ENCODE measurements around the gene MINPP1. TPM values are rescaled to one million over a fixed set of nuclear protein-coding genes. Genes with fewer than 3 reads are reported as not detected.
A peak's percentile ranks its signal among the peaks of the same experiment; 100 is the strongest.

Gene MINPP1
- total RNA-seq, 1 experiment from 2014 or later = 37.0 TPM

- TF ChIP-seq POLR2AphosphoS5 (IDR thresholded peaks at IDR 0.05; ENCODE audit: low read depth, low read length) = no peak
- TF ChIP-seq REST (IDR thresholded peaks at IDR 0.05; ENCODE audit: insufficient read depth in 1 of 2, low read depth in 2 of 2, low read length in 1 of 2) = no peak
- no peak for TF ChIP-seq TCF7L2 (IDR thresholded peaks at IDR 0.05; ENCODE audit: low read depth, low read length)
- no peak for TF ChIP-seq CTCF (IDR thresholded peaks at IDR 0.05)
- TF ChIP-seq SIN3A (IDR thresholded peaks at IDR 0.05; ENCODE audit: borderline replicate concordance, insufficient read depth, low read depth, low read length) = no peak
- no peak for DNase-seq (ENCODE audit: low read depth, low spot score)
- Histone ChIP-seq H3K27ac (ENCODE audit: low read length) (no peak overlapping the region), H3K36me3 (ENCODE audit: control insufficient read depth, insufficient read depth, low read length) (no peaks in the 10 kb centered on the region), H3K9me3 (ENCODE audit: control insufficient read depth, insufficient read depth, low read depth, low read length) (no peaks in the 10 kb centered on the region), H3K4me1 (ENCODE audit: control insufficient read depth, insufficient read depth, low read length) (peaks cover 5% of the 10 kb centered on the region), H3K27me3 (ENCODE audit: control insufficient read depth, insufficient read depth, low read length) (no peaks in the 10 kb centered on the region; the same call in 1 of the 2 replicates), H3K4me3 (ENCODE audit: low read depth in 2 of 2, low read length in 2 of 2) (peak overlapping the region in 1 of 2 experiments; percentile 33; a peak in 2 of 4 replicates)
- in situ Hi-C loops (cut with HindIII; ENCODE audit: low pct_unique_long_range_greater_than_20kb, low sequenced_read_pairs) = no loop called here
- no TSS peak for BruUV-seq (replicated peaks)
- intact Hi-C loops (cut with micrococcal nuclease; ENCODE audit: unreplicated experiment) = no loop called here
- ChIA-PET CTCF (no interaction called here), POLR2A (no interaction called here)
- peak; percentile 74 for ATAC-seq
These were observed 74.2 kb downstream of the MINPP1 start for GRCh38 chr10:87578842-87579401.

GRCh38 chr10:87579563-87579962, 74.9 kb downstream of the MINPP1 start:
- H3K4me3 ChIP-seq (ENCODE audit: low read depth in 2 of 2, low read length in 2 of 2) = no peak overlapping the region
- no peaks in the 10 kb centered on the region for H3K36me3 ChIP-seq (ENCODE audit: control insufficient read depth, insufficient read depth, low read length)
- H3K27me3 ChIP-seq (ENCODE audit: control insufficient read depth, insufficient read depth, low read length) = no peaks in the 10 kb centered on the region
- in situ Hi-C loops (cut with HindIII; ENCODE audit: low pct_unique_long_range_greater_than_20kb, low sequenced_read_pairs) (no loop called here), intact Hi-C loops (cut with micrococcal nuclease; ENCODE audit: unreplicated experiment) (no loop called here)
- ATAC-seq = no peak
- DNase-seq (ENCODE audit: low read depth, low spot score) = no peak
- H3K27ac ChIP-seq (ENCODE audit: low read length) = no peak overlapping the region
- ChIA-PET POLR2A (no interaction called here), CTCF (no interaction called here)
- TF ChIP-seq REST (IDR thresholded peaks at IDR 0.05; ENCODE audit: insufficient read depth in 1 of 2, low read depth in 2 of 2, low read length in 1 of 2) (no peak), CTCF (IDR thresholded peaks at IDR 0.05) (no peak), SIN3A (IDR thresholded peaks at IDR 0.05; ENCODE audit: borderline replicate concordance, insufficient read depth, low read depth, low read length) (no peak), TCF7L2 (IDR thresholded peaks at IDR 0.05; ENCODE audit: low read depth, low read length) (no peak), POLR2AphosphoS5 (IDR thresholded peaks at IDR 0.05; ENCODE audit: low read depth, low read length) (no peak)
- no TSS peak for BruUV-seq (replicated peaks)
- H3K9me3 ChIP-seq (ENCODE audit: control insufficient read depth, insufficient read depth, low read depth, low read length) = no peaks in the 10 kb centered on the region
- peaks cover 5% of the 10 kb centered on the region for H3K4me1 ChIP-seq (ENCODE audit: control insufficient read depth, insufficient read depth, low read length)
